Measurements from ENCODE around the gene CACNA1A. TPM values are rescaled to one million over a fixed set of nuclear protein-coding genes. Genes with fewer than 3 reads are reported as not detected.
A peak's percentile ranks its signal among the peaks of the same experiment; 100 is the strongest.
"Not testable (repeated sequence)": the region's sequence is repeated elsewhere in the genome, so short reads cannot be mapped to it uniquely, and the experiment has no call there.

Gene CACNA1A
- total and polyA plus RNA-seq, 3 donors from 2014 or later, result 9.7 to 22.5 (median 21.8) TPM

DNA sequence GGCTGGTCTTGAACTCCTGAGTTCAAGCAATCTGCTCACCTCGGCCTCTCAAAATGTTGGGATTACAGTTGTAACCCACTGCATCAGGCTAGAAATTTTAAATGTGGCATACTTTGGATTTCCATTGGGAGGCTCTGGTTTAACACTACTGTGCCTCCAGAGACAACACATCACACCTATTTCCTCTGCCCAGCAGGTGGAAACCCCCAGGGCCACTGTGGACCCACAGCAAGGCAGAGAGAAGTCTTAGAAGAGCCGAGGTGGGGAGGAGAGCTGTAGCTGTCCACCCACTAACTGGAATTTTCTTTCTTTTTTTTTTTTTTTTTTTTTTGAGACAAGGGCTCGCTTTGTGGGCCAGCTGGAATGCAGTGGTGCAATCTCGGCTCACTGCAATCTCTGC is 316.7 kb downstream of the CACNA1A start:
- no peak for TF ChIP-seq POLR2A (IDR thresholded peaks at IDR 0.05)
- TF ChIP-seq, protein P1, sequence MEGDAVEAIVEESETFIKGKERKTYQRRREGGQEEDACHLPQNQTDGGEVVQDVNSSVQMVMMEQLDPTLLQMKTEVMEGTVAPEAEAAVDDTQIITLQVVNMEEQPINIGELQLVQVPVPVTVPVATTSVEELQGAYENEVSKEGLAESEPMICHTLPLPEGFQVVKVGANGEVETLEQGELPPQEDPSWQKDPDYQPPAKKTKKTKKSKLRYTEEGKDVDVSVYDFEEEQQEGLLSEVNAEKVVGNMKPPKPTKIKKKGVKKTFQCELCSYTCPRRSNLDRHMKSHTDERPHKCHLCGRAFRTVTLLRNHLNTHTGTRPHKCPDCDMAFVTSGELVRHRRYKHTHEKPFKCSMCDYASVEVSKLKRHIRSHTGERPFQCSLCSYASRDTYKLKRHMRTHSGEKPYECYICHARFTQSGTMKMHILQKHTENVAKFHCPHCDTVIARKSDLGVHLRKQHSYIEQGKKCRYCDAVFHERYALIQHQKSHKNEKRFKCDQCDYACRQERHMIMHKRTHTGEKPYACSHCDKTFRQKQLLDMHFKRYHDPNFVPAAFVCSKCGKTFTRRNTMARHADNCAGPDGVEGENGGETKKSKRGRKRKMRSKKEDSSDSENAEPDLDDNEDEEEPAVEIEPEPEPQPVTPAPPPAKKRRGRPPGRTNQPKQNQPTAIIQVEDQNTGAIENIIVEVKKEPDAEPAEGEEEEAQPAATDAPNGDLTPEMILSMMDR (IDR thresholded peaks at IDR 0.05), result no peak
- 82 to 83% methylated on average over 4 of the region's 4 CpGs for WGBS, 2 donors
- no peaks in the 10 kb centered on the region for H3K4me1 ChIP-seq
- no peaks in the 10 kb centered on the region for H3K27me3 ChIP-seq
- no peak overlapping the region for H3K27ac ChIP-seq
- intact Hi-C loops (cut with DNase I; ENCODE audit: low total_unique reads), result no loop called here
- no peak for DNase-seq
- no peaks in the 10 kb centered on the region for H3K36me3 ChIP-seq (ENCODE audit: low read depth, missing control alignments)
- H3K4me3 ChIP-seq, result no peak overlapping the region
- H3K9me3 ChIP-seq, result no peaks in the 10 kb centered on the region

DNA sequence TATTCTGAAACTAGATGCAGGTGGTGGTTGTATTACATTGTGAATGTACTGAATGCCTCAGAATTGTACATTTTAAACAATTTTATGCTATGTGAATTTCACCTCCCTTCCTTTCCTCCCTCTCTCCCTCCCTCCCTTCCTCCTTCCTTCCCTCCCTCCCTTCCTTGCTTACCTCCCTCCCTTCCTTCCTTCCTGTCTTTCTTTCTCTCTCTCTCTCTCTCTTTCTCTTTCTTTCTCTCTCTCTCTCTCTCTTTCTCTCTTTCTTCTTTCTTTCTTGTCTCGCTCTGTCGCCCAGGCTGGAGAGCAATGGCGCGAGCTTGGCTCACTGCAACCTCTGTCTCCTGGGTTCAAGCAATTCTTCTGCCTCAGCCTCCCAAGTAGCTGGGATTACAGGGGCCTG is 318.9 kb downstream of the CACNA1A start:
- Histone ChIP-seq H3K4me1 (no peaks in the 10 kb centered on the region), H3K9me3 (no peaks in the 10 kb centered on the region), H3K36me3 (ENCODE audit: low read depth, missing control alignments) (no peaks in the 10 kb centered on the region), H3K4me3 (no peak overlapping the region), H3K27me3 (no peaks in the 10 kb centered on the region), H3K27ac (no peak overlapping the region)
- intact Hi-C loops (cut with DNase I; ENCODE audit: low total_unique reads), result no loop called here
- TF ChIP-seq, protein P1 (IDR thresholded peaks at IDR 0.05), result no peak
- no peak for TF ChIP-seq POLR2A (IDR thresholded peaks at IDR 0.05)
- no peak for DNase-seq
- WGBS, 2 donors, result 79 to 86% methylated on average over 4 of the region's 4 CpGs

DNA sequence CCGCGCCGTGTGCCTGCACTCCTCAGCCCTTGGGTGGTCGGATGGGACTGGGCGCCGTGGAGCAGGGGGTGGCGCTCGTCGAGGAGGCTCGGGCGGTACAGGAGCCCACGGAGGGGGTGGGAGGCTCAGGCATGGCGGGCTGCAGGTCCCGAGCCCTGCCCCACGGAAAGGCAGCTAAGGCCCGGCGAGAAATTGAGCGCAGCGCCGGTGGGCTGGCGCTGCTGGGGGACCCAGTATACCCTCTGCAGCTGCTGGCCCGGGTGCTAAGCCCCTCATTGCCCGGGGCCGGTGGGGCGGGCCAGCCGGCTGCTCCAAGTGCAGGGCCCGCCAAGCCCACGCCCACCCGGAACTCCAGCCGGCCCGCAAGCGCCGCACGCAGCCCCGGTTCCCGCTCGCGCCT is 319.6 kb downstream of the CACNA1A start:
- intact Hi-C loops (cut with DNase I; ENCODE audit: low total_unique reads); H3K27ac ChIP-seq; H3K4me1 ChIP-seq; DNase-seq; H3K9me3 ChIP-seq; H3K36me3 ChIP-seq (ENCODE audit: low read depth, missing control alignments); H3K27me3 ChIP-seq: not testable (repeated sequence)
- 65 to 90% methylated on average over 4 to 23 of the region's 38 CpGs for WGBS, 2 donors
- H3K4me3 ChIP-seq, result peak overlapping the region in 1 of 2 donors; percentile 36

DNA sequence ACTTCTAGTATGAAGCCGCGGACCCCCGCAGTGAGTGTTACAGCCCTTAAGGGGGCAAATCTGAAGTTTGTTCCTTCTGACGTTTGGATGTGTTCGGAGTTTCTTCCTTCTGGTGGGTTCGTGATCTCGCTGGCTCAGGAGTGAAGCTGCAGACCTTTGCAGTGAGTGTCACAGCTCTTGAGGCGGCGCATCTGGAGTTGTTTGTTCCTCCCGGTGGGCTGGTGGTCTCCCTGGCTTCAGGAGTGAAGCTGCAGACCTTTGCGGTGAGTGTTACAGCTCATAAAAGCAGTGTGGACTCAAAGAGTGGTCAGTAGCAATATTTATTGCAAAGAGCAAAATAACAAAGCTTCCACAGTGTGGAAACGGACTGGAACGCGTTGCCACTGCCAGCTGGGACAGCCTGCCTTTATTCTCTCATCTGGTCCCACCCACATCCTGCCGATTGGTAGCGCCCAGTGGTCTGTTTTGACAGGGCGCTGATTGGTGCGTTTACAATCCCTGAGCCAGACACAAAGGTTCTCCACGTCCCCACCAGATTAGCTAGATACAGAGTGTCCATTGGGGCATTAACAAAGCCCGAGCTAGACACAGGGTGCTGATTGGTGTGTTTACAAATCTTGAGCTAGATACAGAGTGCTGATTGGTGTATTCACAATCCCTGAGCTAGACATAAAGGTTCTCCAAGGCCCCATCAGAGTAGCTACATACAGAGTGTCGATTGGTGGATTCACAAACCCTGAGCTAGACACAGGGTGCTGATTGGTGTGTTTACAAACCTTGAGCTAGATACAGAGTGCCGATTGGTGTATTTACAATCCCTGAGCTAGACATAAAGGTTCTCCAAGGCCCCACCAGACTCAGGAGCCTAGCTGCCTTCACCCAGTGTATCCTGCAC is 320.3 kb downstream of the CACNA1A start:
- H3K4me1 ChIP-seq; H3K27ac ChIP-seq; H3K27me3 ChIP-seq; H3K9me3 ChIP-seq; H3K36me3 ChIP-seq (ENCODE audit: low read depth, missing control alignments); intact Hi-C loops (cut with DNase I; ENCODE audit: low total_unique reads): not testable (repeated sequence)
- peak; percentile 69 for DNase-seq
- H3K4me3 ChIP-seq, result peak overlapping the region in 1 of 2 donors; percentile 36
- WGBS, 2 donors, result 66 to 71% methylated on average over 18 to 22 of the region's 22 CpGs

DNA sequence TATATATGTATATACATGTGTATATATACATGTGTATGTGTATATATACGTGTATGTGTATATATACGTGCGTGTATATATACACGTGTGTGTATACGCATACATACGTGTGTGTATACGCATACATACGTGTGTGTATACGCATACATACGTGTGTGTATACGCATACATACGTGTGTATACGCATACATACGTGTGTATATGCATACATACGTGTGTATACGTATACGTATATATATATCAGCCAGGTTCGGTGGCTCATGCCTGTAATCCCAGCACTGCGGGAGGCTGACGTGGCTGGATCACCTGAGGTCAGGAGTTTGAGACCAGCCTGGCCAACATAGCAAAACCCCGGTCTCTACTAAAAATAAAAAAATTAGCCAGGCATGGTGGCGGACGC is 321.4 kb downstream of the CACNA1A start:
- H3K9me3 ChIP-seq; H3K27ac ChIP-seq; H3K4me3 ChIP-seq; intact Hi-C loops (cut with DNase I; ENCODE audit: low total_unique reads); H3K4me1 ChIP-seq; H3K27me3 ChIP-seq; H3K36me3 ChIP-seq (ENCODE audit: low read depth, missing control alignments); DNase-seq: not testable (repeated sequence)
- 60 to 78% methylated on average over 17 to 23 of the region's 23 CpGs for WGBS, 2 donors

DNA sequence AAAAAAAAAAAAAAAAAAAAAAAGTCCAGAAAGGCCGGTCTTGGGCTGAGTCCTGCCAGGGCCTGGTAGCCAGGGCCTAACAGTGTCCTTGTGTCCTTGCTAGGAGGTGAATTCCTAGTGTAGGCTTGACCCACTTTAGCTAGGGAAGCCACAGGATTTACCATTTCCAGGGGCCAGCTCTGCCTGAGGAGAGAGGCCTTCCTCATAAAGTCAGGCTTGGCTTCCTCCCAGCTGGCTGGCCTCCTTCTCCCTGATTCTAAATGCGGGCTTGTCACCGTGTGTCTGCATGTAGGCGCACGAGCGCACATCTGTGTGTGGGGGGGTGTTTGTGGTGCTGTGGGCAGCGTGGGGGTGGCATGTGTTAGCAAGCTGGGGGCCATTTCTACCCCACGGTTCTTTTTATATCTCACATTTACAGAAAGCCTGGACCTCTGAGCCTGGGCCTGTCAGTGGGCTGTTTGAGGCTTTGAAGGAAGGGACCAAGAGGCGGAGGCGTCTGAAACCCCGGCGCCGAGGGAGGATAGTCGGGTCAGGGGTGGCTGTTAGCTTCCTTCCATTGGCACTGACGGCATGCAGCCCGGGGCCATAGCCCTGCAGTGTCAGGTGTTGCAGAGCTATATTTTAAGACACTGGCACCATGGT is 324.4 kb downstream of the CACNA1A start:
- 31 to 66% methylated on average over 8 to 16 of the region's 16 CpGs for WGBS, 2 donors
- no peaks in the 10 kb centered on the region for H3K36me3 ChIP-seq (ENCODE audit: low read depth, missing control alignments)
- peaks cover 7% of the 10 kb centered on the region for H3K4me1 ChIP-seq
- peak; percentile 70 for DNase-seq
- TF ChIP-seq POLR2A (IDR thresholded peaks at IDR 0.05), result no peak
- TF ChIP-seq, protein P1 (IDR thresholded peaks at IDR 0.05), result no peak
- no peak overlapping the region for H3K27ac ChIP-seq
- H3K9me3 ChIP-seq, result no peaks in the 10 kb centered on the region
- H3K27me3 ChIP-seq, result no peaks in the 10 kb centered on the region
- intact Hi-C loops (cut with DNase I; ENCODE audit: low total_unique reads), result no loop called here
- H3K4me3 ChIP-seq, result no peak overlapping the region

DNA sequence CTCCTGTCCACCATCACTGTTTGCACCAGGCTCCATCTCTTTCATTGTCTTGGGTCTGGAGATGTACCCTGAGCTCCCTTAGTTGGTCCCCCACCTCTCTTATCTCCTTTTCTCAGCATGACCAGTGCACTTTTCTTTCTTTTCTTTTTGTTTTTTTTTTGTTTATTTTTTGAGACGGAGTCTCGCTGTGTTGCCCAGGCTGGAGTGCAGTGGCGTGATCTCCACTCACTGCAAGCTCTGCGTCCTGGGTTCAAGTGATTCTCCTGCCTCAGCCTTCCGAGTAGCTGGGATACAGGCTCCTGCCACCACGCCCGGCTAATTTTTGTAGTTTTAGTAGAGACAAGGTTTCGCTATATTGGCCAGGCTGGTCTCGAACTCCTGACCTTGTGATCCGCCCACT is 328.0 kb downstream of the CACNA1A start:
- DNase-seq; intact Hi-C loops (cut with DNase I; ENCODE audit: low total_unique reads); H3K9me3 ChIP-seq; H3K27ac ChIP-seq; H3K4me3 ChIP-seq; H3K36me3 ChIP-seq (ENCODE audit: low read depth, missing control alignments); H3K4me1 ChIP-seq; H3K27me3 ChIP-seq: not testable (repeated sequence)
- 85 to 94% methylated on average over 10 of the region's 10 CpGs for WGBS, 2 donors

DNA sequence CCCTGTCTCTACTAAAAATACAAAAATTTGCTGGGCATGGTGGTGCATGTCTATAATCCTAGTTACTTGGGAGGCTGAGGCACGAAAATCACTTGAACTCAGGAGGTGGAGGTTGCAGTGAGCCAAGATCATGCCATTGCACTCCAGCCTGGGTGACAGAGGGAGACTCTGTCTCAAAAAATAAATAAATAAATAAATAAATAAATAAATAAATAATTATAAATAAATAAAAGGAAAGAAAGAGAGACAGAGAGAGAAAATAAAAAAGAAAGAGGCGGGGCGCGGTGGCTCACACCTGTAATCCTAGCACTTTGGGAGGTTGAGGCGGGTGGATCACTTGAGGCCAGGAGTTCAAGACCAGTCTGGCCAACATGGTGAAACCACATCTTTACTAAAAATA is 328.7 kb downstream of the CACNA1A start:
- H3K4me1 ChIP-seq; H3K9me3 ChIP-seq; H3K4me3 ChIP-seq; H3K27ac ChIP-seq; intact Hi-C loops (cut with DNase I; ENCODE audit: low total_unique reads); H3K27me3 ChIP-seq; DNase-seq; H3K36me3 ChIP-seq (ENCODE audit: low read depth, missing control alignments): not testable (repeated sequence)
- WGBS, 2 donors, result 92 to 98% methylated on average over 5 of the region's 5 CpGs
